Choroid plexus epithelial cell (primary cell): ENCODE results near the gene MINK1.

Experiments used
- DNase-seq: peaks from one replicate; pipeline ENCODE4 v3.0.0-alpha.2; 2010; ENCODE audit warnings: low read depth
- H3K4me3 ChIP-seq: 2 replicates; pipeline ENCODE4 v1.5.1; 2011; ENCODE audit warnings: low read depth, mild to moderate bottlenecking, control low read depth, low read length, moderate library complexity
- TF ChIP-seq, protein P1 (sequence below): conservative IDR thresholded peaks from 2 replicates; pipeline ENCODE4 v1.5.1; 2011; ENCODE audit warnings: low read depth, mild to moderate bottlenecking, control low read depth, inconsistent platforms, low read length, moderate library complexity

MINK1 gene

DNA sequence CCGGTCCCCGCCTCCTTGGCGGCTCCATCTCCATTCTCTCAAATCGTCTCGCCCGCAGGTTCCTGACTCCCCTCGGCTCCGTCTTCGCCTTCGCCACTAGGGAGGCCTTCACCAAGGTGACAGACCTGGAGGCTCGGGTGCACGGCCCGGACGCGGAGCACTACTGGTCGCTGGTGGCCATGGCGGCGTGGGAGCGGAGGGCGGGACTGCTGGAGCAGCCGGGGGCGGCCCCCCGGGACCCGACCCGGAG lies 43.5 kb upstream of the MINK1 start:
- no peak for DNase-seq
- peak overlapping the region; percentile 66 for H3K4me3 ChIP-seq
- TF ChIP-seq, protein P1, sequence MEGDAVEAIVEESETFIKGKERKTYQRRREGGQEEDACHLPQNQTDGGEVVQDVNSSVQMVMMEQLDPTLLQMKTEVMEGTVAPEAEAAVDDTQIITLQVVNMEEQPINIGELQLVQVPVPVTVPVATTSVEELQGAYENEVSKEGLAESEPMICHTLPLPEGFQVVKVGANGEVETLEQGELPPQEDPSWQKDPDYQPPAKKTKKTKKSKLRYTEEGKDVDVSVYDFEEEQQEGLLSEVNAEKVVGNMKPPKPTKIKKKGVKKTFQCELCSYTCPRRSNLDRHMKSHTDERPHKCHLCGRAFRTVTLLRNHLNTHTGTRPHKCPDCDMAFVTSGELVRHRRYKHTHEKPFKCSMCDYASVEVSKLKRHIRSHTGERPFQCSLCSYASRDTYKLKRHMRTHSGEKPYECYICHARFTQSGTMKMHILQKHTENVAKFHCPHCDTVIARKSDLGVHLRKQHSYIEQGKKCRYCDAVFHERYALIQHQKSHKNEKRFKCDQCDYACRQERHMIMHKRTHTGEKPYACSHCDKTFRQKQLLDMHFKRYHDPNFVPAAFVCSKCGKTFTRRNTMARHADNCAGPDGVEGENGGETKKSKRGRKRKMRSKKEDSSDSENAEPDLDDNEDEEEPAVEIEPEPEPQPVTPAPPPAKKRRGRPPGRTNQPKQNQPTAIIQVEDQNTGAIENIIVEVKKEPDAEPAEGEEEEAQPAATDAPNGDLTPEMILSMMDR: no peak

DNA sequence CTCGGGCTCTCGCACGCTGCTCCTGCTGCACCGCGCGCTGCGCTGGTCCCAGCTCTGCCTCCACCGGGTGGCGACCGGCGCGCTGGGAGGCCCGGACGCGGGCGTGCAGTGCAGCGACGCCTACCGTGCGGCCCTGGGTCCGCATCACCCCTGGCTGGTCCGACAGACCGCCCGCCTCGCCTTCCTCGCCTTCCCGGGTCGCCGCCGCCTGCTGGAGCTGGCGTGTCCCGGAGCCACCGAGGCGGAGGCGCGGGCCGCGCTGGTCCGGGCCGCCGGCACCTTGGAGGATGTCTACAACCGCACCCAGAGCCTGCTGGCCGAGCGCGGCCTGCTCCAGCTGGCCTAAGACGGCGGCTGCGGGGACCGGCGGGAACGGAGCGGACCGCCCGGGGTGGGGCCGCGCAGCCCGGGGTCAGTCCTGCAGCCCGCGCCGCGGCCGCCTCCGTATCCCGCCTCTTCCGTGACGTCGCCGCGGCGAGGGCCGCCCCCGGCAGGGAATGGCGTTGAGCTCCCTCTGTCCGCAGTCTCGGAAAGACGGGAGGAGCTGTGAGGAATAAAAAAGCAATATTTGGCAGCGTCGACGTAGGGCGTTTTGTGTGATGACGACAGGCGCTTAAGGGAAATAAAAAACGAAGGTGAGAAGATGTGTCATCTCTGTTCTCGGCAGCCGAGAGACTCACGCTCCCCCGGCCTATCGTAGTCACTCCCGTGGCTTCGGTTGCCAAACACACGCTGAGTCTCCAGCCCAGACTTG lies 43.0 kb upstream of the MINK1 start:
- TF ChIP-seq, protein P1: peak; percentile 52
- peak; percentile 87 for DNase-seq
- peak overlapping the region; percentile 66 for H3K4me3 ChIP-seq

DNA sequence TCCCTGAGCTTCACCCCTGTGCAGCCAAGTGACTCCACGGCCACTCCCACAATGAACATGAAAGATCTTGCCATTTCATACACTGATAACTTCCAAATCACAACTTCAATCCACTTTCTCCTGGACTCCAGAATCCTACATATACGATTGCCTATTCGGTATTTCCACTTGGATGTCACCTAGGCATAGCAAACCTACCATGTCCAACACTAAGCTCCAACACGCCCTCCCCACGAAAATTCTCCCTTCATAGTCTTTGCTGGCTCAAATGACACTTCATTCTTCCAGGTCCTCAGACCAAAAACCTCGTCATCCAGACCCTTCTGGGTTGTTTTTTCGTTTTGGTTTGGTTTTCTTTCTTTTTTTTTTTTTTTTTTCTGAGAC lies 42.4 kb upstream of the MINK1 start:
- no peak for DNase-seq
- peak overlapping the region; percentile 66 for H3K4me3 ChIP-seq
- TF ChIP-seq, protein P1: no peak

DNA sequence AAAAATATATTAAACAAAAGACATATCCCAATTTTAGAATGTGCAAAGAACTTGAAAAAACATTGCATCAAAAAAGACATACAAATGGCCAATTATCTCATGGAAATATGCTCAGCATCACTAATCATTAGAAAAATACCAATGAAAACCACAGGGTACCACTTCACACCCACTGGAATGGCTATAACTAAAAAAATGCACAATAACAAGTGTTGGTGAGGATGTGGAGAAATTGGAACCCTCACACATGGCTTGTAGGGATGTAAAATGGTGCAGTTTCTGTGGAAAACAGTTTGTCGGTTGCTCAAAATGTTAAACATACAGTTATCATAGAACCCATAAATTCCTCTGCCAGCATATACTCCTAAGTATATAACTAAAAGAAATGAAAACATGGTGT lies 38.0 kb upstream of the MINK1 start:
- no peak for DNase-seq
- H3K4me3 ChIP-seq: no peak overlapping the region
- TF ChIP-seq, protein P1: no peak

DNA sequence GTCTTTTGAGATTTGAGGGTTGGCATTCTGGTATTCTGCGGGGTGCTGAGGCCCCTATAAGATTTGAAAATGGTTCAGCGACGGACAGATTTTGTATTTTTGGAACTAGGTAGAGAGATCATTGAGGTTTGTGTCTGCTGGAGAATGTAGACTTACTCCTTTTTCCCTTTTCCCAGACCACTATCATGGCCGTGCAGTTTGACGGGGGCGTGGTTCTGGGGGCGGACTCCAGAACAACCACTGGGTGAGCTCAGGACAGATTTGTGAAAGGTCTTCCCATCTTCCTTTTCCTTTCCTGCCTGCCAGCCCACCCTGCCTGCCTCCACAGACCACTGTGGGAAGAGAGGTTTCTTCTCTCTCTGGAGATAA lies 36.6 kb upstream of the MINK1 start:
- TF ChIP-seq, protein P1: no peak
- DNase-seq: peak; percentile 60
- peak overlapping the region; percentile 99 for H3K4me3 ChIP-seq

DNA sequence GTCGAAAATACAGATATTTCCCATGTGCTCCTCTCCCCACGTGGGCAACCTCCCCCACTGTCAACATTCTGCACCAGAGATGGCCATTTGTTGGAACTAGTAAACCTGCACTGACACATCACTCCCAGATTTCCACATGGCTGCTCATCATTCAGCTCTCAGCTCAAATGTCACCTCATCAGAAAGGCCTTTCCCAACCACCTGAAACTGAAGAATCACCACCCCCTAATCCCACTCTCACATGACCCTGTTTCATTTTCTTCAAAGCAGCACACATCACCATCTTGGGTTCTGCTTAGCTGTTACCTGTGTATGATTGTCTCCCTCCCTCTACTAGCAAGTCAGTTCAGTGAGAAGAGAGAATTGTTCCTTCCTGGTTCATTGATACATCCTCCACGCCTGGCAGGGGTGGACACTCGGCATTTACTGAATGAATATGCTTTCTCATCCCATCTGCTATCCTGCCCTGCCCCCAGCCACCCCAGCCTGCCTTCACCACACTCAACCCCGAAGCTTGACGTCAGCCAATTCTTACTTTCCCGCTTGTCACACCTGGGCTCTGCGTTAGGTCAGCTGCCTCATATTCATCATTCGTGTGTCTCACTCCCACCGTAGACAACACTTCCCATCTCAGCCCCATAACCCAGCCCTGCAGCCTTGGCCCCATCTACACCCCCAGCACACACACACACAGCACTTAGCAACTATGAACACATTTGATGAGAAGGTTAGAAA lies 32.5 kb upstream of the MINK1 start:
- no peak overlapping the region for H3K4me3 ChIP-seq
- TF ChIP-seq, protein P1: no peak
- no peak for DNase-seq

DNA sequence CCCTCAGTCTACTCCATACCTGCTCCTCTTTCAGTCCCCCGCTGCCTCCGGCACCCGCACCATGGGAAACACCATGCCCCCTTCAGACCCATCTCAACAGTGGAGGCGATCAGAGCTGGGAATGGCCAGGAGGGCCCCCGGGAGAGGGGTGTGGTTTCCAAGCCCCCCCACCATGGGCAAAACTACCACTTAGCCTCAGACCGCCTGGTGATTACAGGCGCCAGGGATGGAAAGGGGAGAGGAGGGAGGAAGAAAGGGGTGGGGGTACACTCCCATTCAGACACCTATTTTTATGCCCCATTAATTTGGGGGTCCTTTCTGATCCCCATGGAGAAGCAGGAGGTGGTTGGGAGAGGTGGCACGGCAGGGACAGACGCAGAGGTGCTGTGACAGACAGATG lies 30.9 kb upstream of the MINK1 start, which contains the start of gene C17orf114:
C17orf114 (minus strand) TSS at position 101 of the 400 bp plus-strand sequence.
- TF ChIP-seq, protein P1: no peak
- no peak within 1 kb of the TSS for H3K4me3 ChIP-seq
- DNase-seq: no peak
